H54 (cell line): ENCODE results near the gene CTTN.
A peak's percentile ranks its signal among the peaks of the same experiment; 100 is the strongest.

Experiments
- DNase-seq: peaks from one replicate; pipeline ENCODE4 v3.0.0; 2011; ENCODE audit warnings: low spot score, mixed read lengths; ENCODE audit not compliant: insufficient read length
- FAIRE-seq: peaks from 3 replicates; lab custom pipeline; 2011; peaks lifted over from hg19 to GRCh38; lab: Jason Lieb, UNC
- POLR2A ChIP-seq: IDR thresholded peaks from 2 replicates; pipeline ENCODE4 v1.6.1; 2011; ENCODE audit warnings: low read depth, mild to moderate bottlenecking, low read length

Gene CTTN

DNA sequence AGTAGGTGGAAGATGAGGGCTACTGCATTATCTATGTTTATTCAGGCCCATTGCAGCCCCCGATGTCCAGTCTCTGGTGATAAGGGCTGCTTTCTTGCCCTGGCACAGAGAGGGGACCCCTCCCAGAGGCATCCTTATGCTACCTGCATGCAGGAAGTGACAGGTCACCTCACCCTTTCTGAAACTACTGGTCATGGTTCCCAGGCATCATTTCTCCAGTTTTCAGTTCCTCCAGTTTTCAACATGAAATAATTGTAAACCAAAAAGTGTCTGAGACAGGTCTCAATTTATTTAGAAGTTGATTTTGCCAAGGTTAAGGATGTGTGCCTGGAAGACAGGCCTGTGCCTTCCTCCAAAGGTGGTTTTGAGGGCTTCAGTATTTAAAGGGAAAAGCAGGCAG lies 57.0 kb downstream of the CTTN start:
- FAIRE-seq (no peak), DNase-seq (no peak)
- no peak for TF ChIP-seq POLR2A

DNA sequence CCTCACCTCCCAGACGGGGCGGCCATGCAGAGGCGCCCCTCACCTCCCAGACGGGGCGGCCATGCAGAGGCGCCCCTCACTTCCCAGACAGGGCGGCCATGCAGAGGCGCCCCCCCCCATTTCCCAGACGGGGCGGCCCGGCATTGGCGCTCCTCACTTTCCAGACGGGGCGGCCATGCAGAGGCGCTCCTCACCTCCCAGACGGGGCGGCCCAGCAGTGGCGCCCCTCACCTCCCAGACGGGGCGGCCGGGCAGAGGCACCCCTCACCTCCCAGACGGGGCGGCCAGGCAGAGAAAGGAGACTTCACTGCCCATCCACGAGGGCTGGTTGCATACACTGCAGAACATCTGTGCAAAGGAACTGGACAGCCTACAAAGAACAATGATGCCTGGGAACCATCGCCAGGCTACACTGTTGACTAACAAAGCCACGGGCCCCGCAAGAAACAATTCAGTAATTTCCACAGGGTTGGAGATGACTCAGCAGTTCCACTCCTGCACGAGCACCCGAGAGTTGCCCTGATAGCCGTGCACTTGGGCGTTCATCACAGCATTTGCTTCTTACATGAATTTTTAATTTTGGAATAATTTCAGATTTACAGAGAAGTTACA lies 58.7 kb downstream of the CTTN start:
- TF ChIP-seq POLR2A = no peak
- DNase-seq (no peak), FAIRE-seq (no peak)

DNA sequence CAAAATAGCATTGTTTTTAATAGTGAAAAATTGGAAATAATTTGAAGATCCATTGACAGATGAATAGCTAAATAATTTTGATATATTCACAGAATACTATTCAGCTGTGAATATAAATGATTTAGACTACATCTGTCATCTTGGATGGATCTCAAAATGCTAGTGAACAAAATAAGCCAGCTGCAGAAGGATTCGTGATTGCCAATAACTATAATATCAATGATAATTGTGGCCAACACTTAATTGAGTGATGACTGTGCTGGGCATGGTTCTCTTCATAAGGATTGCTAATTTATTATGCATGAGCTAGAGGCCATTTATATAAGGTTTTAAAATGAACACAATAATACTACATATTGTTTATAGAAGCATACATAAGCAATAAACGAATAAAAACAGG lies 60.4 kb downstream of the CTTN start:
- no peak for DNase-seq
- no peak for FAIRE-seq
- TF ChIP-seq POLR2A = no peak

DNA sequence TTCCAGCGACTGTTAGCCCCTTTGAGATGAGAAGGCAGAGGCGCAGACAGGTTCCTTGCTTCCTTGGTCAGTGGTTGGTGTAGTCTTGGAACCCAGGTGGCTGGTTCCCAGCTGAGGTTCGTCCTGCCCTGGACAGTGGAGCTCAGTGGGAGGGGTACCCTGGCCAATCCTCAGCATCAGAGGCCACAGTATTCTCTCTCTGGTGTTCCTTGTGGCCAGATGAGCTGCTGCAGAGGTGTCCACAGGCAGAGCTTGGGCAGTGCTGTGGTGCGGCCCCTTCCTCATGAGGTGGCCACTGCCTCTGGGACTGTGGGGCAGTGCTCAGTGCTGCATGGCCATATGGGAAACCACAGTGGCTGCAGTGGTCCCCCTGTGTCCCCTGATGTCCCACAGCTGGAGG lies 61.8 kb downstream of the CTTN start:
- DNase-seq (no peak), FAIRE-seq (no peak)
- no peak for TF ChIP-seq POLR2A

DNA sequence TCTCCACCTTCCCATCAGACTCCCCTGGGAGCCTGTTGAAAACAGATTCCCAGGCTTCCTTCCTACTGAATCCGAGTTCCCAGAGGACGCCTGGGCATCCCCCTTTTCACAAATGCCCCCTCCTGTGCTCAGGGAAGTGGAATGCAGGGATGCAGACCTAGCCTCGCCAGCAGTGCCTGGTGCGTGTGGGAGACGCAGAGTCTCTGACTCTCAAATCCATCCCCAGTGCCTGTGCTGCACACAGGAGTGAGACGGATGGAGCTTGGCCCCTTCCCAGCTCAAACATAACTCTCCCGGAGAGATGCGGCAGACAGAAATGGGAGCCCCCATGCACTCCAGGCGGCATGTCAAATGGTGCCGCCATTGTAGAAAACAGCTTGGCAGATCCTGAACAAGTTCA lies 62.6 kb downstream of the CTTN start:
- FAIRE-seq (no peak), DNase-seq (no peak)
- no peak for TF ChIP-seq POLR2A

DNA sequence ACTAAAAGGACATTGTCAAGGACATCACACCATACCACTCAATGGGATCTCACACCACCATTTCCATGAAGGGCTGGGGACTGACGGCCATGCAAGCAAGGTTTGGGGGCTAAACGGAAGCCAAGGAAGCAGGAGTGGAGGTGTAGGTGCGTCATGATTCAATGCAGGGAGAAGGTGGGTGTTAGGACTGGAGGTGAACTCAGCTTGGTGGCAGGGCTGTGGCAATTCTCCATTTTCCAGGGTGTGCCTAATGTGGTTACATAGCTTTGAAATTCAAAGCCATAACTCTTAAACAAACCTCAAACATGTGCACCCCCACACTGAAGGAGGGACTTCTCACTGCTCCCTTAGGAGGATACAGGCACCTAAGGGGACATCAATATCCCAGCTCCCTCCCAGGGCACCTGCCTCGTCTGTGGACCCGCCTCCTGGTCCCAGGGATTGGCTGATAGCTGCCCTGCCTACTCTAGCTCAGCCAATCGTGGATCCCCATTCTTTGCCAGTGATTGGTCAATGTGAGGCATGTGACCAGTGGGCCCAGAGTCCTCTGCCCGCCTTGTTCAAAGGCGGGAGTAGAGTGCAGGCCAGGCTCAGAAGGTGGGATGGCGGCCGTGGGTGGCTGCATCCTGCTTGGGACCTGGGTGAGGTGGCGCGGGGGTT lies 64.6 kb downstream of the CTTN start:
- FAIRE-seq (no peak), DNase-seq (no peak)
- TF ChIP-seq POLR2A = no peak

DNA sequence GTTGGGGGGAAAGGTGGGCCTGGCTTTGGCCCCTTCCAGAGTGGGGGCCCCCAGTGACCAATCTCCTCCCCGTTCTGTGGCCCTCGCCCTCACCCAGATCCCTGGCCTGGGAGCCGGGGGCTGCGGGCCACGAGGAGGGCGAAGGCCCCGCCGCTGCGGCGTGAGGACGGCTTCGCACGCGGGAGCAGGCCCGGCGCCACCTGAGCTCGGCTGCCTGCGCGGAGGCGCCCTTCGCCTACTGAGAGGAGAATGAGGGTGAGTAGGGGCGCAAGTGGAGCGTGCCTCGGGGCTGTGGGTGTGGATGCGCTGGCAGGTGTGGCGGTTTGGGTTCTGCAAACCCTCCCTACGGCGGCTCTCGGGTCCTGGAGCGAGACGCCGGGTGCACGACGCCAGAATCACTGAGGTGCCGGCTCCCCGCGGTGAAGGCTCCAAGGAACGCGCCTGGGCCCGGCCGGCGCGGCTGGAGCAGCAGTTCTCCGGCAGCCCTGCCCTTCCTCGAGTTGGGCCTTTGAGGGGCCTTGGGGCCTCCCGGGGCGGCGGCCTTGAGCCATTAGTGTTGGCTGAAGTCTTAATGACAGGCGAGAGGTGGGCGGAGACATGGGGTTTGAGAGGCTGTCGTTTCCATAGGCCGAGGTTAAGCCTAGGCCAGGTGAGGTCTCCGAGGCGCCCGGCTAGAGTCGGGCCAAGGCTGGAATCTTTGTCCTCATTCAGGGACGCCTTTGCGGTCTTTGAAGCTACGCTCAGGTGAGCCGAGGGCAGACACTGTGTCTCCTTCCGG lies 65.3 kb downstream of the CTTN start:
- TF ChIP-seq POLR2A = no peak
- FAIRE-seq (no peak), DNase-seq (no peak)

DNA sequence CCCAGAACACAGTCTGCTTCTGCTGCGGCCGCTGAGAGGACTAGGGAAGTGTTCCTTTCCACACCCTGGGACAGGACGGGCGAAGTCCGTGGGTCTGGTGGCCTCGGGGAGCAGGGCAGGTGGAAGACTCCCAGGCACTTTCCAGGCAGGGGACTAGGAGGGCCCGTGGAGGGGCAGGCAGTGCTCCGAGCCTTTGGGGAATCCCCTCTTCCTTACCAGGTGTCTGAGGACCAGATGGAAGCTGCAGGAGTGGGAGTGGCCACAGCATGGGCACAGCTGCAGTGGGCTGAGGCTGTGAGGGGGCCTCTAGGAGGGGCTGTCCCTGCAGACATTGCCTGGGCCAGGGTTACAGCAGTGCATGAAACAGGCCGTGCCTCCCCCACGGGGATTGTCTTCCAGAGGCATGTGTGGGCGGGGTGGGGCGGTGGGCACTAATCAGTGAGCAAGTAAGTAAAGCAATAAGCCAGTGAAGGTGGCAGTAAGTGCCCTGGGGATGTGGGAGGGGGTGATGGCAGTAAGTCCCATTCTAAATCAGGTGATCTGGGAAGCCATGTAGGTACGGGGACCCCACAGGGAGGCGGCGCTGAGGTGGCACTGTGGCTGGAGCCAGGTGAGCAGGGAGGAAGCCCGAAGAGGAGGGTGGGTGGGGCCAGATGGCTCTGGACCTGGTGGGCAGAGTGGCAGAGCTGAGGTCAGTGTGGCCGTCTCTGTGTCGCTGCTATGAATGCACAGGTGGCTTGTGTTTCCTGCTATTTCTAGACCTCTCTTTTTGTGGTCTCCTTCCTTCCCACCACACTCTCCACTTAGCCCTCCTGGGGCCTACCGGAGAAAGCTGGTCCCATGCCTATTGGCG lies 66.4 kb downstream of the CTTN start:
- TF ChIP-seq POLR2A = no peak
- no peak for DNase-seq
- FAIRE-seq = no peak

DNA sequence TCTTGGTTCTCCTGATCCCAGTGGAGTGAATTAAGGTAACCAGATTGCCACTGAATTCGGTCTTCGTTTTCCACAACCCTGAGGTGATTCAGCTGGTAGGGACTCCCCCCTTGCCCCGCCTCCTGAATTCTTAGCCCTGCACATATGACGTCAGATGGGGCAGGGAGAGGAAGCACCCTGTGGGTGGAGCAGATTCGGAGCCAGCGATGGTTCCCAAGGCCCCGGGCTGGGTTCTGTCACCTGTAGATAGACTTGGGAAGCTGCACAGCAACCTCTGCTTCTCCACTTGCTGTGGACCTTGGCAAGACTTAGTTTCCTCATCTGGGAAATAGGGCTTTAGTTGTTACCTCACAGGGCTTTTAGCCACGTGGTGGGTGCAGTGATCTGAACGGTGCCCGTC lies 67.8 kb downstream of the CTTN start:
- no peak for TF ChIP-seq POLR2A
- DNase-seq = no peak
- no peak for FAIRE-seq

DNA sequence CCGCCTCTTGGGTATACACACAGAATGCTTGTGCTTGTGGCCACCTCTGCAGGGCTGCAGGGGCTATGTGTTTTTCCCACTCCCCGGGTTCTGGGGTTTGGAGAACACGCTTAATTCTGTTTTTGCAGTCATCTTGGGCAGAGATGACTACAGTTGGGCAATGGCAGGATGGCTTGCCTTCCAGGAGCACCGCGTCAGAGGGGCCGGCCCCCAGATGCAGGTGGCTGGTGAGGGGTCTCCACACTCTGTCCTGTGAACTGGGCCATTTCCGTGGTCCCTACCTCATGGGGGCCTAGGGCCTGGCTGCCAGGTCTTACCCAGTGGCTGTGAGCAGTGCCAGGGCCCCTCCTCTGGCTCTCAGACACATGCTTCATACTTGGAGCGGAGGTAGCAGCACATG lies 68.3 kb downstream of the CTTN start:
- TF ChIP-seq POLR2A = no peak
- no peak for DNase-seq
- FAIRE-seq = no peak

DNA sequence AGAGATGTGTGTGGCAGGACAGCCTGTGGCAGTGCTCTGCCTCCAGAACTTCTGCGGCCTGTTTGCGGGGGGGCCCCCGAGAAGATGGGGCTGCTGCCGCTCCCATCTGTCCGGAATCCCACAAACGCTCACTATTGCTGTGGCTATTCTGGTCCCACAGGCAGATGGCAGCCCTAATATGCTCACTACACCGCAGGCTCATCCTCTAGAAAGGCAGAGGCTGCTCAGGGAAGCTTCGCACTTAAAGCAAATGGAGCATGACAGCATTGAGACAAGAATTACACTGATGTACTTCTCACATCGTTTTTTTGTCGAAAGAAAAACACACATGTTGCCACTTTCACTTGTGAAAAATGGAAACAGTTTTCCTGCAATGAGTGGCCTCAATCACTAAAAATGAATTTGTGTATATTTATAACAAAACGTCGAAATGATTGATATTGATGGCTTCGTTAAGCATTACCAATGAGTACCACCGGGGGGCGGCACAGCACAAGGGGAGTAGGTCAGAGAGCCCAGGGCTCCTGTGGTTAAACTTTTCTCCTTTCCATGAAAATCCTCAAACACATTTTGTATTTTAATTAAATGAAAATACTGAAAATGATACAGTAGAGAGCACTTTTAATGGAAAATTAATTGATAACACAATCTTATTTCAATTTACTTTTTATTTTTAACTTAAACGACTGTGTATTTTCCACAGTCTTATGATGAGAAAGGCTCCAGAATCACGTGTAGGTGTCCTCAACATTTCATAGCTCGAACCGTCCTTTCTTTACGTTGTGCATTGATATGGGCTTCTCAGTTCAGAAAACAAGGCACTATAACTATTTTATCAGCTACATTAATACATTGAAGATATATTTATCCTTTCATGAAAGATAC lies 69.1 kb downstream of the CTTN start:
- peak; percentile 50 for DNase-seq
- FAIRE-seq = no peak
- no peak for TF ChIP-seq POLR2A

DNA sequence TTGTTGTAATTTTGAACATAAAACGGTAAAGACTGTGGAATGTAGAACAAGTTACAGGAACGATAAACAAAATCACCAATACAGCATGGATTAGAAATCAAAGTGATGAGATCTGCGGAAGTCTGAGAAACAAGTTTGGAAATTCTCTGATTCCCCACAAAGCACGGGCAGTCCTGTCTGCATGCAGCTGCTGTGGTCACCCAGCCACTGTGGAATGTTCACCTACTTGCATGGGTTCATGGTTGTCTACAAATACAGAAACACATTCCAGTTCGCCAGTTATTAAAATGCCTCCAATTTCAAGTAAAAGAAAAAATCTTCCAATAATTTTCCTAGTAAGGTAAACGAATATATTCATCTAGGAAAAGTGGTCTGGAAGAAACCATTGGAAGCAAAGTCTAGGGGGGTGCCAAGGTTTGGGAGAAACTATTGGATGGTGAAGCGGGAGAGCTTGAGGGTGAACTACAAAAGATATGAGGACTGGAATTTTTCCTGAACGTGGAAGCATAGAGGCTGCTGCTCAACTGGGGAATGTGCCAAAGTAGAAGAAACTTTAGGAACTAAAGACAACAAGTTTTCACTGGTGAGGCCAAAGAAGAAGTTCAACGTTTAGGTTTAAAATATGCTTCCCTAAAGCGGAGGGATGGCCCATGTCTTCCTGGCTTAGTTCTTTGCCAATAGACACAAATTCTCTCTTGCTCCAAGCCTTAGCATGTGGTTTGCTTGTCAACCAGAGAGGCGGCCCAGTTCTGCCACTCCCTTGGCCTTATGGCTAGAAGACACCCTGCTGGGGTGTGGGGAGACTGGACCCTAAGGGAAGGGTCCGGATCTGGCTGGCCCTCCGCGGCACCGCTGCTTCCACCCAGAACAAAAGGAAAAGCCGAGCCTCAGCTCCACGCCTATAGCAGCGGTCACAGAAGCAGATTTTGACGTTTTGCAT lies 70.2 kb downstream of the CTTN start:
- FAIRE-seq (no peak), DNase-seq (no peak)
- no peak for TF ChIP-seq POLR2A

DNA sequence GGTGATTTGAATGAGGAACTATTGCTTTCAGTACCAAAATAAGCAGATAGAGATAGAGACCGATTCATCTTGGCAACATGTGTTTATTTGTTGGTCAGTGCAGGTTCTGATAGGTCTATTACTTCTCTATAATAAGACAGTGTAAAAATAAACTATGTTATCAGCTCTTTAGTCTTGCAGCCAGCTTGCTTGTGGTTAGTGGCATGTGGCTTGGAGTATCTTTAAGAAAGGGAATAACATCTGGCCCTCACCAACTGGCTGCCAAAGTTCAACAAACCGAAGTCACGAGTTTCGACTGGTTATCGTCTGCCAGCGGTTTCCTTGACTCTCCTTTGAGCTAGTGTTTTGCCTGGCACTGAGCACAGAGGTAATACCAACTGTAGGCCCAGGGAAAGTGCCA lies 71.8 kb downstream of the CTTN start:
- DNase-seq (no peak), FAIRE-seq (no peak)
- no peak for TF ChIP-seq POLR2A
